ENCODE results near the gene SLC35G3. TPM values are rescaled to one million over a fixed set of nuclear protein-coding genes. Genes with fewer than 3 reads are reported as not detected.
A peak's percentile ranks its signal among the peaks of the same experiment; 100 is the strongest.

SLC35G3 gene
- polyA plus RNA-seq, 3 donors, result not detected

DNA sequence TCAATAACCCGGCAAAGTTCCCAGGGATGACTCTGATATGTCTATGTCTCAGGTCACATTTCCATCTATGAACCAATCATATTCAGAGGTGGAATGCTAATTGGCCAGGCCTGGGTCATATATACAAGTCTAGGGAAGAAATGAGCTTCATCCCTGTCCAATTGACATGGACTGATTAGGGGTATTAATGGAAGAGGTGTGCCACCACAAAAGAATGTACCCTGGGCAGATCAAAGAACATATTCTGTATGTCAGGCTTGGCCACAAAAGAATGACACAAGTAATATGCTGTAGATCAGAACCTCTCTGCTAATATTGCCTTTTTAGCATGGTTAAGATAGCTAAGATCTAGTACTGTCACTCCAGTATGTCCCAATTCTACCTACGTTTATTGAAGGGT lies 6.7 kb downstream of the SLC35G3 start:
- TF ChIP-seq, protein P1, sequence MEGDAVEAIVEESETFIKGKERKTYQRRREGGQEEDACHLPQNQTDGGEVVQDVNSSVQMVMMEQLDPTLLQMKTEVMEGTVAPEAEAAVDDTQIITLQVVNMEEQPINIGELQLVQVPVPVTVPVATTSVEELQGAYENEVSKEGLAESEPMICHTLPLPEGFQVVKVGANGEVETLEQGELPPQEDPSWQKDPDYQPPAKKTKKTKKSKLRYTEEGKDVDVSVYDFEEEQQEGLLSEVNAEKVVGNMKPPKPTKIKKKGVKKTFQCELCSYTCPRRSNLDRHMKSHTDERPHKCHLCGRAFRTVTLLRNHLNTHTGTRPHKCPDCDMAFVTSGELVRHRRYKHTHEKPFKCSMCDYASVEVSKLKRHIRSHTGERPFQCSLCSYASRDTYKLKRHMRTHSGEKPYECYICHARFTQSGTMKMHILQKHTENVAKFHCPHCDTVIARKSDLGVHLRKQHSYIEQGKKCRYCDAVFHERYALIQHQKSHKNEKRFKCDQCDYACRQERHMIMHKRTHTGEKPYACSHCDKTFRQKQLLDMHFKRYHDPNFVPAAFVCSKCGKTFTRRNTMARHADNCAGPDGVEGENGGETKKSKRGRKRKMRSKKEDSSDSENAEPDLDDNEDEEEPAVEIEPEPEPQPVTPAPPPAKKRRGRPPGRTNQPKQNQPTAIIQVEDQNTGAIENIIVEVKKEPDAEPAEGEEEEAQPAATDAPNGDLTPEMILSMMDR (IDR thresholded peaks at IDR 0.05), result no peak
- peaks cover 25% of the 10 kb centered on the region for H3K4me1 Mint-ChIP-seq

DNA sequence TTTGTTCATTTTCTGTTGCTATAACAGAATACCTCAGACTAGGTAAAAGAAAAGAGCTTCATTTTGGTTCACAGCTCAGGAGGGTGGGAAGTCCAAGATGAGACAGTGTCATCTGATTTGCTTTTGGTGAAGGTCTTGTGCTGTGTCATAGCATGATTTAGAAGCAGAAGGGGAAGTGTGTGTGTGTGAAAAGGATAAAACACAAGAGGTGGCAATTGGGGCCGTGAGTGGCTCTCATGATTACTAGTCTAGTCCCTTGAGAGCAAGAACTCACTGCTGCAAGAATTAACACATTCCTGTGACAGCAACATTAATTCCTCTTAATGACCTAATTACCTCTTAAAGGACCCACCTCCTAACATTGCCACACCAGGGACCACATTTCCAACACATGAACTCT lies 8.3 kb downstream of the SLC35G3 start:
- H2AFZ ChIP-seq (ENCODE audit: insufficient read depth, low read depth, low read length, poor library complexity, severe bottlenecking), result no peak overlapping the region
- H3K27me3 Mint-ChIP-seq (ENCODE audit: low read depth in 3 of 3), result peaks cover 5 to 17% (median 13%) of the 10 kb centered on the region in 3 donors
- no peaks in the 10 kb centered on the region for H3K9me3 ChIP-seq (replicated peaks in 1 of 2; ENCODE audit: control insufficient read depth in 1 of 2, insufficient read depth in 1 of 2, low read length in 2 of 2)
- TF ChIP-seq, protein P1 (IDR thresholded peaks at IDR 0.05), result no peak
- H3K79me2 ChIP-seq (ENCODE audit: insufficient read depth, low read length), result no peaks in the 10 kb centered on the region
- no peak overlapping the region for H3K9ac ChIP-seq (ENCODE audit: insufficient read depth, low read length, poor library complexity, severe bottlenecking)
- no peak overlapping the region for H3K27ac ChIP-seq (ENCODE audit: low read depth in 1 of 2, low read length in 2 of 2)
- peaks cover 0 to 5% (median 1%) of the 10 kb centered on the region in 7 donors for H3K9me3 Mint-ChIP-seq
- no CpG with 5 or more reads among the region's 1 CpG for WGBS (ENCODE audit: insufficient coverage)
- H3K4me3 Mint-ChIP-seq, result no peak overlapping the region
- H3K27me3 ChIP-seq (ENCODE audit: control insufficient read depth in 2 of 2, insufficient read depth in 2 of 2, low read length in 2 of 2), result no peaks in the 10 kb centered on the region
- H3K4me1 ChIP-seq (ENCODE audit: control insufficient read depth in 1 of 2, insufficient read depth in 2 of 2, low read length in 2 of 2), result peaks cover 7 to 30% of the 10 kb centered on the region in 2 donors
- DNase-seq, result peak; percentile 44 to 80 (median 71)
- H3K36me3 Mint-ChIP-seq, result no peaks in the 10 kb centered on the region
- H3K27ac Mint-ChIP-seq, result peak overlapping the region in 3 of 7 donors; percentile 58 to 81 (median 75)
- no peak overlapping the region for H3K4me3 ChIP-seq (replicated peaks in 1 of 3; ENCODE audit: low read depth in 2 of 3, low read length in 3 of 3)
- no peak overlapping the region for H3K4me2 ChIP-seq (replicated peaks; ENCODE audit: extremely low read depth, low read length, poor library complexity, severe bottlenecking)
- intact Hi-C loops (cut with micrococcal nuclease), result loop anchor here in 1 of 2 donors (5.0 kb wide), 1 partner anchor 56 kb away; the partner anchor contains the start of gene SLFN5
- no peaks in the 10 kb centered on the region for H3K36me3 ChIP-seq (replicated peaks in 1 of 2; ENCODE audit: control insufficient read depth in 1 of 2, insufficient read depth in 2 of 2, low read length in 2 of 2)
- no peaks in the 10 kb centered on the region for H4K20me1 ChIP-seq (ENCODE audit: insufficient read depth, low read length)
- peaks cover 25% of the 10 kb centered on the region for H3K4me1 Mint-ChIP-seq

More for the DNA sequence above, 6.7 kb downstream of the SLC35G3 start:
- H3K27me3 Mint-ChIP-seq (ENCODE audit: low read depth in 3 of 3), result peaks cover 7 to 22% (median 15%) of the 10 kb centered on the region in 3 donors
- H3K9me3 Mint-ChIP-seq, result peaks cover 0 to 5% (median 1%) of the 10 kb centered on the region in 7 donors
- no peak overlapping the region for H3K27ac ChIP-seq (ENCODE audit: low read depth in 1 of 2, low read length in 2 of 2)
- no peaks in the 10 kb centered on the region for H3K36me3 ChIP-seq (replicated peaks in 1 of 2; ENCODE audit: control insufficient read depth in 1 of 2, insufficient read depth in 2 of 2, low read length in 2 of 2)
- peaks cover 7 to 30% of the 10 kb centered on the region in 2 donors for H3K4me1 ChIP-seq (ENCODE audit: control insufficient read depth in 1 of 2, insufficient read depth in 2 of 2, low read length in 2 of 2)
- WGBS (ENCODE audit: insufficient coverage), result 100% methylated on average over 1 of the region's 2 CpGs
- H3K9me3 ChIP-seq (replicated peaks in 1 of 2; ENCODE audit: control insufficient read depth in 1 of 2, insufficient read depth in 1 of 2, low read length in 2 of 2), result no peaks in the 10 kb centered on the region
- H4K20me1 ChIP-seq (ENCODE audit: insufficient read depth, low read length), result no peaks in the 10 kb centered on the region
- H3K4me3 ChIP-seq (replicated peaks in 1 of 3; ENCODE audit: low read depth in 2 of 3, low read length in 3 of 3), result no peak overlapping the region
- no peak overlapping the region for H3K4me3 Mint-ChIP-seq
- H3K27ac Mint-ChIP-seq, result no peak overlapping the region
- H3K9ac ChIP-seq (ENCODE audit: insufficient read depth, low read length, poor library complexity, severe bottlenecking), result no peak overlapping the region
- no peaks in the 10 kb centered on the region for H3K36me3 Mint-ChIP-seq
- H3K79me2 ChIP-seq (ENCODE audit: insufficient read depth, low read length), result no peaks in the 10 kb centered on the region
- H2AFZ ChIP-seq (ENCODE audit: insufficient read depth, low read depth, low read length, poor library complexity, severe bottlenecking), result no peak overlapping the region
- intact Hi-C loops (cut with micrococcal nuclease), result loop anchor here in 1 of 2 donors (5.0 kb wide), 1 partner anchor 55 kb away; the partner anchor contains the start of gene SLFN5
- no peak overlapping the region for H3K4me2 ChIP-seq (replicated peaks; ENCODE audit: extremely low read depth, low read length, poor library complexity, severe bottlenecking)
- peaks cover 0 to 3% of the 10 kb centered on the region in 2 donors for H3K27me3 ChIP-seq (ENCODE audit: control insufficient read depth in 2 of 2, insufficient read depth in 2 of 2, low read length in 2 of 2)
- DNase-seq, result no peak
